Astrocyte of the cerebellum (primary cell): ENCODE results near the gene ANKLE1.

Source experiments
- DNase-seq: peaks from one replicate; pipeline ENCODE4 v3.0.0-alpha.2; 2011; ENCODE audit warnings: low read depth
- H3K4me3 ChIP-seq: 2 replicates; pipeline ENCODE4 v1.5.1; 2011; ENCODE audit warnings: mild to moderate bottlenecking, low read depth, low read length, moderate library complexity
- in situ Hi-C: cut with HindIII; loops from 2 replicates; pipeline ENCODE4 v1.10.0; 2017; ENCODE audit warnings: low sequenced_read_pairs
- TF ChIP-seq, protein P1 (sequence below): IDR thresholded peaks from 2 replicates; pipeline ENCODE4 v1.5.1; 2012; ENCODE audit warnings: low read length, low read depth, moderate library complexity, mild to moderate bottlenecking; ENCODE audit errors: missing control alignments

The ANKLE1 gene

DNA sequence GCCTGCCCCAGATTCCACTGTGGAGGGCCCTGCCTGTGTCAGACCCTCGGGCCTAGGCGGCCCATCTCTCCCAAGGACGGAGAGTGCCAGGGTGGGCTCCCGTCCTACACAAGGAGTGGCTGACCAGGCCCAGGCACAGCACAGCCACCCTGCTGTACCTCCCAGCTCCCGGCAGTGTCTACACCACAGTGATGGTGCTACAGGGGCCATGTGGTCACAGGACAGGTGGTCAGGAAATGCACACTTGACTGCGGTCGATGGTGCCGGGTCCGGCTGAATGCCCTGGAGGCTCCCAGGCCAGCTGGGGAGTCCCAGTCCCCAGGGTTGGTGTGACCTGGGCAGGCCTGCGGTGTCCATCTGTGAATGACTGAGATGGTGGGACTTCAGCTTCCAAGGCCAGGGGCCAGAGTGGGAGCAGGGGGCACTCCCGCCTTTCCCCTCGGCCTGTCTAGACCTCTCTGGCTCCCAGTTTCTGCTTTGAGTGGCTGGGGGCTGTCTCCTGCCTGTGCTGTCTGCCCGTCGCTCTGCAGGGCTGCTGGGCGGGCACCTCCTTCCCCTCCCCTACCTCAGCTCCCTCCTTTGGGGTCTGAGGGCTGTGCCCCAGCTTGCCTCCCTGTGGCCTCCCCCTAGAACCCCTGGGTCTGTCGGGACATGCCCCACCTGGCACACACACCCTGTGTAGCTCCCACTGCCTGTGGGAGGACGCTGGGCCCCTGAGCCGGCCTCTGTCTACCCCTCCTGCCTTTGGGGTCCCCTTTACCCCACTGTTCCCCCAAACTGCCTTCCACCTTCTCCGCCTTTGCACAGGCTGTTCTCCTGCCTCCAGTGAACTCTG is 40.2 kb downstream of the ANKLE1 start:
- TF ChIP-seq, protein P1, sequence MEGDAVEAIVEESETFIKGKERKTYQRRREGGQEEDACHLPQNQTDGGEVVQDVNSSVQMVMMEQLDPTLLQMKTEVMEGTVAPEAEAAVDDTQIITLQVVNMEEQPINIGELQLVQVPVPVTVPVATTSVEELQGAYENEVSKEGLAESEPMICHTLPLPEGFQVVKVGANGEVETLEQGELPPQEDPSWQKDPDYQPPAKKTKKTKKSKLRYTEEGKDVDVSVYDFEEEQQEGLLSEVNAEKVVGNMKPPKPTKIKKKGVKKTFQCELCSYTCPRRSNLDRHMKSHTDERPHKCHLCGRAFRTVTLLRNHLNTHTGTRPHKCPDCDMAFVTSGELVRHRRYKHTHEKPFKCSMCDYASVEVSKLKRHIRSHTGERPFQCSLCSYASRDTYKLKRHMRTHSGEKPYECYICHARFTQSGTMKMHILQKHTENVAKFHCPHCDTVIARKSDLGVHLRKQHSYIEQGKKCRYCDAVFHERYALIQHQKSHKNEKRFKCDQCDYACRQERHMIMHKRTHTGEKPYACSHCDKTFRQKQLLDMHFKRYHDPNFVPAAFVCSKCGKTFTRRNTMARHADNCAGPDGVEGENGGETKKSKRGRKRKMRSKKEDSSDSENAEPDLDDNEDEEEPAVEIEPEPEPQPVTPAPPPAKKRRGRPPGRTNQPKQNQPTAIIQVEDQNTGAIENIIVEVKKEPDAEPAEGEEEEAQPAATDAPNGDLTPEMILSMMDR = no peak
- no peak for DNase-seq
- in situ Hi-C loops = loop anchor here (25.0 kb wide), 1 partner anchor 160 kb away; no protein-coding TSS in a partner anchor
- H3K4me3 ChIP-seq = no peak overlapping the region

DNA sequence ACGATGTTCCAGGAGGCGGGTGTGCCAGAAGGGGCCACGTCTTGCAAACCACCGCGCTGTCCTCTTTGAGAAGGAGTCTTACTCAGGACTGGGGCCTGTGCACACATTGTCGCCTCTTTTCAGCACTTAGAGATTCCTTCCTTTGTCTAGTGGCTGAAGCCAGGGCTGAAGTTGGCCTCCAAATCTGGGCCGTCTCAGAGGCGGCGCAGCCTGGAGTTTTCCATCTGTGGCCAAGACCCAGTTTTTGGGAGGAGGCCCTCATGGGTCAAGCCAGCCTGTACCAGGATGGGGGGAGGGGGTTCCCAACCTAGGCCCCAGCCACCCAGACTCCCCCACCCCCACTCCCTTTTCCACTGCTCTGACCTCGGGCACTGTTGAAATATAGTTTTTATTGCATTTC is 41.2 kb downstream of the ANKLE1 start:
- TF ChIP-seq, protein P1 = no peak
- in situ Hi-C loops = loop anchor here (25.0 kb wide), 1 partner anchor 161 kb away; no protein-coding TSS in a partner anchor
- DNase-seq = no peak
- H3K4me3 ChIP-seq = no peak overlapping the region

DNA sequence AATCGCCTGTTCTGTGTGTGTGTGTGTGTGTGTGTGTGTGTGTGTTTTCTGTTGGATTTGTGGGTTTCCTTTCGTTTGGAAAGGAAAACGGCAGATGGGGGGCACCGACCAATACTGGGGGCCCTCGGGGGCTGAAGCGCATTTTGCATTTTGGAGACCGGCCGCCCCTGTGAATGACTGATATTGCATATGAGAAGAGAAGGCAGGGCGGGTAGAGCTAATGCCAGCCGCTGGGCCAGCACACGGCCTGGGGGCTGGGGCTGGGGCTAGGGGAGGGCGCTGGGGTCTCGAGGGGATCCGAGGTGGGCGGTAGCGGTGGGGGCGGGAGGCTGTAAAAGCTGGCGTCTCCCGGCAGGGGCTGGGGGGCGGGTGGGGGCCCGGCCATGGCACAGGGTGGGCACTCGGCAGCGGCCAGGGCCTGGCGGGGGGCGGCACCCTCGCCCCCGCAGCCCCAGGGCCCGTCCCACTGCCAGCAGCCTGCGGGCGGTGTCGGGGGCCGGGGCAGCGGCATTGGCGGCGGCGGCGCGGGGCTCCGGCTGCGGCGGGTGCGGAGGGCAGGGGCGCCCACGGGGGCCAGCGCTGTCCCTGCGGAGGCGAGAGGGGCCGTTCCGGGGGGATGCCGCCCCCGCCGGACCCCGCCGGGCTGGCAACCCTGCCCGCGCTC is 41.7 kb downstream of the ANKLE1 start:
- in situ Hi-C loops = loop anchor here (25.0 kb wide), 1 partner anchor 161 kb away; no protein-coding TSS in a partner anchor
- TF ChIP-seq, protein P1 = no peak
- DNase-seq = no peak
- H3K4me3 ChIP-seq = no peak overlapping the region

DNA sequence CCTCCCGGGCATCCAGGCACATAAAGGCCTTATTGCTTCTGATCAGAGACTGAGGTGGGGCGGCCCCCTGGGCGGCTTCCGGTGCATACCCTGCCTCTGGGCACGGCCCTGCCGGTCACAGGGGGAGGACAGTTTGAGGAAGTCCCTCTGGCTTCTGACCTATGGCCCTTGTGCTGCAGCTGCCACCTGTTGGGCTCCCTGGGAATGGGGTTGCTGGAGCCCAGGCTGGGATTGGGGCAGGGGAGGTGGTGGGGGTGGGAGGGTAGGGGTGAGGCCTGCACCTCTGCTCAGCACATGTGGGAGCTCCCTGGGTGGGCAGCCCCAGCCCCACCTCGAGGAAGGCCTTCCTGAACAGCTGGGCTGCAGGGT is 42.2 kb downstream of the ANKLE1 start:
- no peak for DNase-seq
- TF ChIP-seq, protein P1 = no peak
- in situ Hi-C loops = loop anchor here (25.0 kb wide), 1 partner anchor 162 kb away; no protein-coding TSS in a partner anchor
- H3K4me3 ChIP-seq = no peak overlapping the region

DNA sequence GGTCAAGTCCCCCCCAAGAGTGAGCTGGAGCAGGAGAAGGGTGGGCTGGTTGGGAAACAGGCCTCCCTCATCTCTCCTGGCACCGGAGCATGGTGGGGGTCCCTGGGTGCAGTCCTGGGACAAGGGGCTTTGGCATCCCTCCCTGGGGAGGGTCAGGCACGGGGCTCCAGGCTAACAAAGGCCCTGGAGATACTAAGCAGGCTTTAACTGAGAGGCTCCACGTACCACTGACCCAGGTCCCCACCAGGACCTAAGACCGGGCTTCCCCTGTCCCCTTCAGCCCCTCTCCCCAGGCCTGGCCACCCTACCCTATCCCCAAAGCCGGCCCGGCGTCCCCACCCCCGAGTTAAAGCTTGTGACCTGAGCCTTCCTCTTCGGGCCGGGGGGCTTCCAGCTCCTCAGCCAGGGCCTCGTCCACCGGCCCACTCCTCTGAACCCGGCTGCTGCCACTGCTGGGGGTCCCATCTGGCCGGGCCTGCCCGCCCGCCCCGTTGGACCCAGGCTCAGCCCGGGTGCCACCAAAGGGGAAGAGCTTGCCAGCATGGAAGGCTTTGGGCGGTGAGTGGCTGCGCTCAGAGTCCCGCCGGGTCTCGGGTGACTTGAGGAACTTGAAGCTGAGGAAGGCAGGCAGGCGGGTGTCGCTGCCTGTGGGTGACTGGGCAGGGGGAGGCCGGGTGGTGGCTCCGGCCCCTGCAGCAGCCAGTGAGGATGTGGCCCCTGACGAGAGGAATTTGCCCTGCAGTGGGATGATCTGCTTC is 42.8 kb downstream of the ANKLE1 start:
- DNase-seq = no peak
- H3K4me3 ChIP-seq = no peak overlapping the region
- TF ChIP-seq, protein P1 = no peak
- in situ Hi-C loops = loop anchor here (25.0 kb wide), 1 partner anchor 162 kb away; no protein-coding TSS in a partner anchor

DNA sequence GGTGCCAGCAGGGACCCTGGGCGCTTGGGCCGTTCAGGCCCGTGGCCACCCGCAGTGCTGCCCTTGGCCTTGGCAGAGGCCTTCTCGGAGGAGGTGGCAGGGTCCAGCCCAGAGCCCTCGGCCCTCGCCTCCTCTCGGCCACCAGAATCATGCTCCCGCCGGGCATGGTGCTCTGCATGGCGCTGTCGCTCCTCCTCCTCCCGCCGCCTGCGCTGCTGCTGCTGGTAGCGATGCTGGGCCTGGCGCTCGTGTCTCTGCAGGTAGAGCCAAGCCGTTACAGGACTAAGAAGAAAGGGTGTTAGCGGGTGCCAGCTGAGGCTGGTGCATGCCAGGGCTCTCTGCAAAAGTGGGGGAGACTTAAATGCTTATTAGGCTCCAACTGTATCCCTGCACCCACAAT is 43.4 kb downstream of the ANKLE1 start:
- DNase-seq = no peak
- H3K4me3 ChIP-seq = no peak overlapping the region
- TF ChIP-seq, protein P1 = no peak
- in situ Hi-C loops = no loop called here
